DND-41 (cell line): ENCODE data around the gene OR4D6.

ENCODE experiments used
- CTCF ChIP-seq: IDR thresholded peaks from 2 replicates; pipeline ENCODE4 v1.5.1; 2012; ENCODE audit warnings: borderline replicate concordance, low read length, moderate library complexity, mild to moderate bottlenecking; ENCODE audit not compliant: poor library complexity, severe bottlenecking; ENCODE audit errors: extremely low read depth
- EZH2 ChIP-seq: IDR thresholded peaks from 3 replicates; pipeline ENCODE4 v1.6.1; 2012; ENCODE audit warnings: borderline replicate concordance, low read depth, mild to moderate bottlenecking, moderate library complexity, low read length, inconsistent platforms; ENCODE audit not compliant: severe bottlenecking

GRCh38 chr11:59413646-59414045 lies 43.1 kb upstream of the OR4D6 start:
- TF ChIP-seq CTCF, result no peak
- no peak for TF ChIP-seq EZH2
